Measurements from ENCODE around the gene ALB. TPM values are rescaled to one million over a fixed set of nuclear protein-coding genes. Genes with fewer than 3 reads are reported as not detected.

Gene ALB
- total and polyA plus RNA-seq, 2 of the 8 experiments (the other 6 are each of a cell fraction or from before 2014, with no cell fraction given): 0.12 TPM; not detected in 1

GRCh38 chr4:73438048-73438447, 34.0 kb downstream of the ALB start:
- H3K79me2 ChIP-seq (ENCODE audit: control insufficient read depth in 1 of 2, insufficient read depth in 2 of 2, low read length in 2 of 2): no peaks in the 10 kb centered on the region
- POLR2A ChIA-PET (ENCODE audit: partially characterized antibody): no interaction called here
- H4K20me1 ChIP-seq (replicated peaks in 1 of 2; ENCODE audit: control insufficient read depth in 1 of 2, insufficient read depth in 2 of 2, low read length in 2 of 2): no peaks in the 10 kb centered on the region
- H3K14ac ChIP-seq (ENCODE audit: insufficient read length): no peak overlapping the region
- no peak overlapping the region for H2BK12ac ChIP-seq (ENCODE audit: low read depth, low read length)
- H2BK20ac ChIP-seq (ENCODE audit: low read length): no peak overlapping the region
- DNase-seq (ENCODE audit: low read depth in 1 of 2, low spot score in 2 of 2): no peak
- no peaks in the 10 kb centered on the region for H3K9me3 ChIP-seq (ENCODE audit: insufficient read depth in 2 of 2, low read depth in 1 of 2, low read length in 1 of 2)
- 87% methylated on average over 1 of the region's 1 CpG; no CpG with 5 or more reads in 1 of the 2 experiments for WGBS, 2 experiments (ENCODE audit: extremely low coverage in 1 of 2, insufficient coverage in 1 of 2, insufficient read length in 1 of 2, insufficient replicate concordance in 2 of 2, low coverage in 1 of 2, low lambda C conversion rate in 2 of 2, missing lambda C conversion rate in 1 of 2)
- H3K27ac ChIP-seq (ENCODE audit: low read depth, low read length): no peak overlapping the region
- H3K4me1 ChIP-seq (replicated peaks in 1 of 4; ENCODE audit: control insufficient read depth in 3 of 4, insufficient read depth in 4 of 4, low read length in 3 of 4): no peaks in the 10 kb centered on the region
- no peak overlapping the region for H3K4ac ChIP-seq (replicated peaks; ENCODE audit: insufficient read length, low read depth, low read length)
- no peak overlapping the region for H3K18ac ChIP-seq (ENCODE audit: extremely low read depth, low read length)
- H3K4me3 ChIP-seq (ENCODE audit: extremely low read depth in 1 of 4, insufficient read depth in 2 of 4, low read depth in 3 of 4, low read length in 4 of 4): no peak overlapping the region
- no peak overlapping the region for H2AK5ac ChIP-seq (ENCODE audit: low read depth, low read length)
- H3K4me2 ChIP-seq (ENCODE audit: insufficient read depth in 1 of 2, low read depth in 2 of 2, low read length in 2 of 2): no peak overlapping the region
- no peaks in the 10 kb centered on the region for H3K23me2 ChIP-seq (ENCODE audit: low read depth, low read length)
- no peak overlapping the region for H3K23ac ChIP-seq (ENCODE audit: insufficient read length)
- no peak for FAIRE-seq
- H3K36me3 ChIP-seq (ENCODE audit: control insufficient read depth in 2 of 4, insufficient read depth in 4 of 4, low read length in 3 of 4): no peaks in the 10 kb centered on the region
- no peak overlapping the region for H4K91ac ChIP-seq (replicated peaks; ENCODE audit: insufficient read length, low read length)
- H3K9ac ChIP-seq (replicated peaks in 1 of 4; ENCODE audit: extremely low read depth in 1 of 4, low read depth in 3 of 4, low read length in 3 of 4): no peak overlapping the region
- no peak overlapping the region for H4K8ac ChIP-seq (ENCODE audit: extremely low read depth, insufficient read depth, low read length)
- no peak overlapping the region for H2BK15ac ChIP-seq (ENCODE audit: low read length)
- H2BK120ac ChIP-seq (replicated peaks; ENCODE audit: low read depth, low read length): no peak overlapping the region
- CTCF ChIA-PET (ENCODE audit: partially characterized antibody): interaction anchor here (0.9 to 2.7 kb wide), 5 partner anchors 8 to 224 kb away, joined by 3 to 14 read pairs (median 4); no protein-coding TSS in a partner anchor
- no peak overlapping the region for H2AFZ ChIP-seq (ENCODE audit: low read length)
- H4K5ac ChIP-seq (ENCODE audit: insufficient read length, low read depth, low read length): no peak overlapping the region
- H2BK5ac ChIP-seq (ENCODE audit: low read depth, low read length): no peak overlapping the region
- no peaks in the 10 kb centered on the region for H3K79me1 ChIP-seq (ENCODE audit: low read depth, low read length)
- no peak overlapping the region for H3K56ac ChIP-seq (replicated peaks; ENCODE audit: insufficient read length, low read depth, low read length)
- no peaks in the 10 kb centered on the region for H3K27me3 ChIP-seq (replicated peaks in 1 of 4; ENCODE audit: control insufficient read depth in 3 of 4, extremely low read depth in 1 of 4, insufficient read depth in 3 of 4, low read length in 3 of 4)
- TF ChIP-seq CEBPB (IDR thresholded peaks at IDR 0.05; ENCODE audit: low read depth, low read length): no peak
- no peak for TF ChIP-seq JUND (IDR thresholded peaks at IDR 0.05; ENCODE audit: low read length)

All from H1 (cell line).